ENCODE results near the gene ADGRD1. TPM values are rescaled to one million over a fixed set of nuclear protein-coding genes. Genes with fewer than 3 reads are reported as not detected.

The ADGRD1 gene
- total and polyA plus RNA-seq, 8 donors = 1.4 to 7.3 (median 5.2) TPM

GRCh38 chr12:131042834-131043245 is 89.1 kb downstream of the ADGRD1 start:
- Histone ChIP-seq H3K36me3 (no peaks in the 10 kb centered on the region), H3K4me1 (no peaks in the 10 kb centered on the region), H3K27ac (no peak overlapping the region), H3K4me3 (no peak overlapping the region), H3K27me3 (no peaks in the 10 kb centered on the region), H3K9me3 (no peaks in the 10 kb centered on the region)
- intact Hi-C loops (cut with DNase I) = no loop called here
- whole genome bisulfite sequencing, 2 donors = 85 to 93% methylated on average over 14 of the region's 14 CpGs
- ATAC-seq = no peak
- peak in 1 of 6 donors; percentile 30 for DNase-seq
- no peak for TF ChIP-seq CTCF (IDR thresholded peaks at IDR 0.05)
- FAIRE-seq = no peak

- ATAC-seq (no peak), FAIRE-seq (no peak)
- WGBS, 2 donors = 86 to 87% methylated on average over 21 of the region's 21 CpGs
Observed at GRCh38 chr12:131043401-131043871, 89.7 kb downstream of the ADGRD1 start.

GRCh38 chr12:131044136-131044535 is 90.4 kb downstream of the ADGRD1 start:
- FAIRE-seq (no peak), ATAC-seq (no peak), DNase-seq (peak in 1 of 6 donors; percentile 38)
- no peaks in the 10 kb centered on the region for H3K4me1 ChIP-seq
- H3K27ac ChIP-seq = no peak overlapping the region
- no peaks in the 10 kb centered on the region for H3K9me3 ChIP-seq
- no peak overlapping the region for H3K4me3 ChIP-seq
- 75 to 81% methylated on average over 15 of the region's 15 CpGs for WGBS, 2 donors
- TF ChIP-seq CTCF (IDR thresholded peaks at IDR 0.05) = no peak
- no peaks in the 10 kb centered on the region for H3K27me3 ChIP-seq
- no peaks in the 10 kb centered on the region for H3K36me3 ChIP-seq
- intact Hi-C loops (cut with DNase I) = no loop called here

More at GRCh38 chr12:131043401-131043871, 89.7 kb downstream of the ADGRD1 start:
- no peaks in the 10 kb centered on the region for H3K9me3 ChIP-seq
- intact Hi-C loops (cut with DNase I) = no loop called here
- H3K27me3 ChIP-seq = no peaks in the 10 kb centered on the region
- H3K4me3 ChIP-seq = no peak overlapping the region
- H3K4me1 ChIP-seq = no peaks in the 10 kb centered on the region
- H3K27ac ChIP-seq = no peak overlapping the region
- peak in 1 of 6 donors; percentile 43 for DNase-seq
- H3K36me3 ChIP-seq = no peaks in the 10 kb centered on the region
- TF ChIP-seq CTCF (IDR thresholded peaks at IDR 0.05) = no peak

GRCh38 chr12:131044760-131045381 is 91.2 kb downstream of the ADGRD1 start:
- peak in 1 of 6 donors; percentile 55 for DNase-seq
- H3K36me3 ChIP-seq = no peaks in the 10 kb centered on the region
- ATAC-seq = peak in 1 of 4 donors; percentile 60
- H3K9me3 ChIP-seq = no peaks in the 10 kb centered on the region
- 93 to 95% methylated on average over 56 of the region's 56 CpGs for WGBS, 2 donors
- no peaks in the 10 kb centered on the region for H3K4me1 ChIP-seq
- H3K27ac ChIP-seq = no peak overlapping the region
- intact Hi-C loops (cut with DNase I) = no loop called here
- no peak overlapping the region for H3K4me3 ChIP-seq
- no peaks in the 10 kb centered on the region for H3K27me3 ChIP-seq
- FAIRE-seq = no peak
- no peak for TF ChIP-seq CTCF (IDR thresholded peaks at IDR 0.05)

Data from pancreas (tissue), 10 donors.